Omental fat pad (tissue), 4 donors: ENCODE measurements around the gene ZNF175. TPM values are rescaled to one million over a fixed set of nuclear protein-coding genes. Genes with fewer than 3 reads are reported as not detected.

Experiments used
- ATAC-seq: fragments of 150-250 bp; one replicate; pipeline ENCODE4 v1.9.1; 2016; ENCODE audit warnings: mild to moderate bottlenecking, moderate library complexity; ENCODE audit not compliant: low FRiP score
- DNase-seq: peaks from one replicate; pipeline ENCODE4 v3.0.0-alpha.2; 2019; ENCODE audit warnings: low spot score
- total RNA-seq, 4 donors: library from RNA; depleted of rRNA; stranded (reverse); fragments of >200 nt; gene quantifications; one replicate each; pipeline ENCODE4 v1.1.0, GENCODE V29; 2016
- TF ChIP-seq, protein P1 (sequence below), 3 donors: fragments of 450-650 bp; IDR thresholded peaks; one replicate each; pipeline ENCODE4 v1.5.1; 2016 to 2017; ENCODE audit warnings: antibody characterized with exemption in 3 of 3, mild to moderate bottlenecking in 3 of 3, moderate library complexity in 2 of 3

The ZNF175 gene
- total RNA-seq, 4 donors from 2014 or later: 2.2 to 11.5 (median 6.0) TPM

DNA sequence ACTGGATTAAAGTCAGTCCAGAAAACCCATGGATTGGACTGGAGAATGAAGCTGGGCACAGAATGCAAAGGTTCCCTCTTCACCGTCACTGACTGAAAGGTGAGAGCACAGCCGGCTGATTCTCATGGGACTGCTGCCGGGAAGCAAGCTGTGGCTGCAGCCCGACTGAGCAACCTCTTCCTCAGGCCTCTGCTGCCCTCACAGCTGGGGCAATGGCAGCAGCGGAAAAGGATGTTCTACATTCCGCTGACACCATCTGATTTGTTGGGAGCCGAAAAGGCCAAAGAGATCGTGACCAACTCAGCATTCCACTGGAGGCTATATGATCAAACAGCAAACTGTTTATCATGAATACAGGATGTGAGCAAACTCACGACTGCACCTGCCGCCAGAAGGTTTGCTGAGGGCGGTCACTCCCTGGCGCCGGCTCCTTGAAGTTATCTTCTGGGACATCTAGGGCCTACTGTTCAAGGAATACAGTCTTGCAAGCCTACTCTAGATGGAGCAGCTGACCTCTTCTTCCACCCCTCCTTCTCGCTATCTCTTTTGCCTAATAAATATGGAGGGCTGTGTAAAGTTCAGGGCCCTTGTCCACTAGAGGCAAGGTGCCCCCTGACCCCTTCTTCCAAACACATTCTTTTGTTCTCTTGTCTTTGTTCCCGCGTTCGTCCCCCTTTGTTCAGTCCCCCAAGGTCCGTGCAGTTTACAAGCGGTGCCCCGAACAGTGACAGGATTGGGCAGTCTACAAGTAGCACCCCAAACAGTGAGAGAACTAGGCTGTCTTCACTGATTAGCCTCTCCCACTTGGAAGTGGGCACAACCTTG, 20.0 kb upstream of the ZNF175 start:
- no peak for DNase-seq
- no peak for ATAC-seq
- TF ChIP-seq, protein P1, sequence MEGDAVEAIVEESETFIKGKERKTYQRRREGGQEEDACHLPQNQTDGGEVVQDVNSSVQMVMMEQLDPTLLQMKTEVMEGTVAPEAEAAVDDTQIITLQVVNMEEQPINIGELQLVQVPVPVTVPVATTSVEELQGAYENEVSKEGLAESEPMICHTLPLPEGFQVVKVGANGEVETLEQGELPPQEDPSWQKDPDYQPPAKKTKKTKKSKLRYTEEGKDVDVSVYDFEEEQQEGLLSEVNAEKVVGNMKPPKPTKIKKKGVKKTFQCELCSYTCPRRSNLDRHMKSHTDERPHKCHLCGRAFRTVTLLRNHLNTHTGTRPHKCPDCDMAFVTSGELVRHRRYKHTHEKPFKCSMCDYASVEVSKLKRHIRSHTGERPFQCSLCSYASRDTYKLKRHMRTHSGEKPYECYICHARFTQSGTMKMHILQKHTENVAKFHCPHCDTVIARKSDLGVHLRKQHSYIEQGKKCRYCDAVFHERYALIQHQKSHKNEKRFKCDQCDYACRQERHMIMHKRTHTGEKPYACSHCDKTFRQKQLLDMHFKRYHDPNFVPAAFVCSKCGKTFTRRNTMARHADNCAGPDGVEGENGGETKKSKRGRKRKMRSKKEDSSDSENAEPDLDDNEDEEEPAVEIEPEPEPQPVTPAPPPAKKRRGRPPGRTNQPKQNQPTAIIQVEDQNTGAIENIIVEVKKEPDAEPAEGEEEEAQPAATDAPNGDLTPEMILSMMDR (IDR thresholded peaks at IDR 0.05): no peak

DNA sequence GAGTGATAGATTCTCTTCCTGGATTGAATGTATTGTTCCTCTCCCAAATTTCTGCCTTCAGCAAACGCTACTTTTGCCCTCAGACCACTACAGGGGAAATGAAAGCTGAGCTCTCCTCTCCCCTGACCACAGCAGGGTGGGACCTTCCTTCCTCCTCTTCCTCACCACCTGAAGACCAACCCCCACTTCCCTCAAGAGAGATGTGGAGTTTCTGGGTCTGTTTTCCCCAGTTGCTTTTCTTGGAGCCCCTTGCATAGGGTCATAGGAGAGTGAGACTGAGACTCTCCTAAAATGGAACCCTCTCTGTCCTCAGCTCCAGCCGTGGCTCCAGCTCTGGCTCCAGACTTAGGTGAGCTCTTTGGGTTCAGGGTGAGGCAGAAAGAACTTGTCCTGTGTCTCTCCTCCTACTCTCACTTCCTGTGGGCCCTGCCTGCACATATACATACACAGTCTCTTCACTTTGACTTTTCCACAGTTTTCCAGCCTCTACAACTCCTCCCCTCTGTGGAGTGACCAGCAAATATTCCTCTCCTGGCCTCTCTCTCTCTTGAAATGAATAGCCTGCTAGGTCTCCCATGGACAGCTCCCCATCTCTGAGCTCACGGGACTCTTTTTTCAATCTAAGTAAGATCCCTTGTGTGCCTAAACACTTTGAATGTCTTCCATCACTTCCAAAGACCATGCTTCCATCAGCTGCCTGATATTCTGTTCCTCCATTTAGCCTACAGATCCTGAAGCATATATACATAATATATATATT, 19.2 kb upstream of the ZNF175 start:
- TF ChIP-seq, protein P1 (IDR thresholded peaks at IDR 0.05): no peak
- DNase-seq: no peak

DNA sequence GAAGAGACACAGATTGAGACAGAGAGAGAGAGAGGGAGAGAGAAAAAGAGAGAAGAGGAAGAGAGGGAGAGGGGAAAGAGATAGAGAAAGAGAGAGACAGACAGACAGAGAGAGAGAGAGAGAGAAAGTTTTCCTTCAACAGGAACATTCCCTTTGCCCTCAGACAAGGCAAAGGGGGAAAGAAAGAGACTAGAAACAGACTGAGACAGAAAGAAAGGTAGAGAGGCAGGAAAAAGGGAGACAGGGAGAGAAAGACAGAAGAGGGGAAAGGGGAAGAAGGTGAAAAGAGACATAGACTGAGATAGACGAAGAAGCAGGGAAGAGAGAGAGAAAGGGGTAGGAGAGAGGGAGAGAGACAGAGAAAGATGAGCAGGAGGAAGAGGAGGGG, 18.5 kb upstream of the ZNF175 start:
- no peak for DNase-seq
- no peak for ATAC-seq
- TF ChIP-seq, protein P1 (IDR thresholded peaks at IDR 0.05): no peak

More for the DNA sequence above, 19.2 kb upstream of the ZNF175 start:
- no peak for ATAC-seq

DNA sequence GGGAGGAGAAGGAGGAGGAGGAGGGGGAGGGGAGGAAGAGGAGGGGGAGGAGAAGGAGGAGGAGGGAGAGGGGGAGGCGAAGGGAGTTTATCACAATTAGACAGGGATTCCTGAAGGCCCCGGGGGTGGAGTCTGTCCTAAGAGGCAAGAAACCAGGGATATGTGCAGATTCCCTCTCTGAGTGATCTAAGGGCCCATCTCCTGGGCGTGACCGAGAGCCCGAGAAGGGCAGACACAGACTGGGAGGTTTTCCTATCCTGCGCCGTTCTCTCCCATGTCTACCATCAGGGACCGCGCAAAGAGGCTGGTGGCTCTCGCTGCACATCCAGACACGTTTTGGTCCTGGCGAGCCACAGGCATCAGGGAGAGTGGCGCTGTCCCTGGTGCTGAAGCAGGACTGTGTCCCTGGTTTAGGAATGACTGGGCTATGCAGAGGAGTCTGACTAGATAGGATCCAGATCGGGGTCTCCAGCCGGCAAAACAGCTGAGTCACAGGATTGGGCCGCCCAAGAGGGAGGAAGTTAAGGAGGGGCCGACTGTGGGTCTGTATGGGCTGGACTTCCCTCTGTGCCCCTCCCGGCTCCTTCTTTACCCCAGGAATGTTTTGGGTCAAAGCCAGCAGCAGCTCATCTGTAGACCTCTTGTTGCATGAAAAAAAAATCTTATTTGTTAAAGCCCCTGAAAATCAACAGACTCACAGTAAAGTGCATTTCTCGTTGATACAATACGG, 17.9 kb upstream of the ZNF175 start:
- peak; percentile 58 for DNase-seq
- no peak for ATAC-seq
- TF ChIP-seq, protein P1 (IDR thresholded peaks at IDR 0.05): no peak

DNA sequence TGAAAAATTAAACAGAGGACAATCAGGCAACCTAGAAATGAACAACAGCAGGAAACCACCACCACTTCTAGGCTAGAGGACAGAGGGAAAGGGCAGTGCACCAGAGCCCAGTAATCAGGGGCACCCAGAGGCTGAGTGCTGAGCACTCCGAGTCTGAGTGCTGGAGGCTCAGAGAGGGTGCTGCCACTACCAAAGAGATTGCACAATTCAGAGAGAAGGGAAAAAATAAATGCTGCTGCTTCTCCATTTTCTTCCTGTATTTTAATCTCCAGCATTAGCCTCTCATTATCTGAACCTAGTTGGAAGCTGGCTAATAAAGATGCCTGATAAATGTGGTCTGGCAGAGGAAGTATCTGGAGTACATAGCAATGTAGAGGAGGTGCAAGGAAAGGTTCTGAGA, 11.8 kb upstream of the ZNF175 start:
- ATAC-seq: no peak
- TF ChIP-seq, protein P1 (IDR thresholded peaks at IDR 0.05): no peak
- DNase-seq: no peak

DNA sequence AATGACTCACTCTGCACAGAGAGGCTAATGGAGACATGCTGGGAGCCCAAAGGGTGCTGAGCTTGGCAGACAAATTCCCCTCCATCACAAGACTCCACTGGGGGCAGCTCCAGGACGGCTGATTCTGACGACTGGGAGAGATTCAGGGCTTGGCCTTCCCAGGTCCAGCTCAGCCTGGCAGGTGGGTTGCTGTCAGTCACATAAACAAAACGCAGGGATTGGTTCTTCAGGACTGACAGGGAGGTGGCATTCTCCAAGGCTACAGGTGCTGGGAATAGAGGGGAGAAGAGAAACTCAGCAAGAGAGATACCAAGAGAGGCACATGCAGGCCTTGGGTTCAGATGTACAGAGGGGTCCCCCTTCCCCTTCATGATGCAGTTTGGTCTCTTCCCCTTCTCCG, 10.7 kb upstream of the ZNF175 start:
- DNase-seq (no peak), ATAC-seq (no peak)
- TF ChIP-seq, protein P1 (IDR thresholded peaks at IDR 0.05): no peak
